Psoas muscle (tissue), 8 donors: Measurements from ENCODE around the gene RAB40C. TPM values are rescaled to one million over a fixed set of nuclear protein-coding genes. Genes with fewer than 3 reads are reported as not detected.

ENCODE experiments used
- ATAC-seq, 4 donors: fragments of 200-7000 bp; cut with Tn5 transposase; one replicate each; pipeline ENCODE4 v1.9.1; 2020; ENCODE audit warnings: moderate library complexity in 3 of 4, mild to moderate bottlenecking in 2 of 4
- DNase-seq, 2 donors: peaks; one replicate each; pipeline ENCODE4 v3.0.0-alpha.2; 2020
- H3K27ac ChIP-seq: fragments of 200-600 bp; one replicate; pipeline ENCODE4 v1.8.0; 2022
- H3K27me3 ChIP-seq, 3 donors: fragments of 200-600 bp in 1 of 3; one replicate each; pipeline versions ENCODE4 v1.6.1 to v1.8.0; 2013 to 2022; ENCODE audit warnings: low read length in 2 of 3, mild to moderate bottlenecking in 2 of 3, moderate library complexity in 1 of 3; ENCODE audit not compliant: insufficient read depth in 3 of 3
- H3K36me3 ChIP-seq, 2 donors: fragments of 200-600 bp in 1 of 2; one replicate each; pipeline versions ENCODE4 v1.6.1 to v1.8.0; 2013 to 2022; ENCODE audit warnings: low read depth in 1 of 2, mild to moderate bottlenecking in 1 of 2, moderate library complexity in 1 of 2; ENCODE audit not compliant: insufficient read depth in 1 of 2
- H3K4me1 ChIP-seq: fragments of 200-600 bp; one replicate; pipeline ENCODE4 v1.8.0; 2022
- H3K4me3 ChIP-seq: fragments of 200-600 bp; one replicate; pipeline ENCODE4 v1.8.0; 2022; ENCODE audit warnings: mild to moderate bottlenecking
- H3K9me3 ChIP-seq: fragments of 200-600 bp; one replicate; pipeline ENCODE4 v1.8.0; 2022
- CTCF ChIP-seq: fragments of 200-600 bp; IDR thresholded peaks from one replicate; pipeline ENCODE4 v1.8.0; 2022; ENCODE audit warnings: antibody characterized with exemption
- WGBS, 3 donors: extraction: QIAGEN DNeasy Blood & Tissue Kit; methylation state at CpG; one replicate each; pipeline versions ENCODE4 v1.1.6 to v1.1.7; 2013; 5-methylcytosine and 5-hydroxymethylcytosine counted together
- intact Hi-C, 2 donors: fragments of 100-400 bp; cut with DNase I; formaldehyde crosslinking; loops; one replicate each; pipeline versions ENCODE4 v1.11.0 to v1.14.2; 2022
- polyA plus RNA-seq, 3 donors: library from polyadenylated mRNA; stranded (reverse); fragments of 200-250 nt; gene quantifications; one replicate each; pipeline ENCODE4 v1.2.3, GENCODE V29; 2013
- total RNA-seq, 4 donors: library from RNA; stranded (reverse); fragmentation: NEBNext Ultra II Directional in 2 of 4; extraction: Animal tissue kit (Norgen Biotek cat#: 25700) in 2 of 4; gene quantifications; one replicate each; pipeline versions ENCODE4 v1.2.1 to v1.2.4, GENCODE V29; 2021 to 2023
- donor health status: healthy with polysubstance abuse.
- donor health status: DM: no; HTN: no; CAD: no; lungs with moderate emphysema.
- donor health status: Bipolar disorder and iron deficiency.
- donor health status: healthy.
- donor health status: DM: yes; HTN: yes; CAD: no.
- donor health status: DM: no; HTN: no; CAD: no.
- donor health status: DM: no; HTN: no; CAD: no.
- donor health status: DM: yes; HTN: yes; CAD: no.

Gene RAB40C
- total and polyA plus RNA-seq, 7 donors, result 12.3 to 20.2 (median 15.7) TPM

- WGBS, 3 donors, result 86 to 93% (median 90%) methylated on average over 13 of the region's 13 CpGs
- no peak overlapping the region for H3K4me3 ChIP-seq
- H3K9me3 ChIP-seq, result no peaks in the 10 kb centered on the region
- H3K4me1 ChIP-seq, result peaks cover 14% of the 10 kb centered on the region
- H3K27ac ChIP-seq, result no peak overlapping the region
- peaks cover 4 to 46% of the 10 kb centered on the region in 2 donors for H3K36me3 ChIP-seq
- intact Hi-C loops, result no loop called here
- no peaks in the 10 kb centered on the region for H3K27me3 ChIP-seq
- TF ChIP-seq CTCF, result no peak
- no peak for ATAC-seq
- DNase-seq, result no peak
Observed at GRCh38 chr16:669666-670065, 79.8 kb downstream of the RAB40C start.

- H3K4me3 ChIP-seq, result no peak overlapping the region
- H3K4me1 ChIP-seq, result peaks cover 21% of the 10 kb centered on the region
- no peak overlapping the region for H3K27ac ChIP-seq
- intact Hi-C loops, result no loop called here
- H3K36me3 ChIP-seq, result peaks cover 4 to 46% of the 10 kb centered on the region in 2 donors
- H3K9me3 ChIP-seq, result no peaks in the 10 kb centered on the region
- TF ChIP-seq CTCF, result no peak
- no peaks in the 10 kb centered on the region for H3K27me3 ChIP-seq
- 88 to 89% (median 89%) methylated on average over 52 of the region's 52 CpGs for WGBS, 3 donors
- ATAC-seq, result no peak
- DNase-seq, result no peak
Observed at GRCh38 chr16:670485-671352, 80.9 kb downstream of the RAB40C start.

GRCh38 chr16:671353-672131 lies 81.7 kb downstream of the RAB40C start:
- H3K27me3 ChIP-seq, result no peaks in the 10 kb centered on the region
- ATAC-seq (no peak), DNase-seq (no peak)
- no peak overlapping the region for H3K27ac ChIP-seq
- peaks cover 4 to 46% of the 10 kb centered on the region in 2 donors for H3K36me3 ChIP-seq
- H3K4me3 ChIP-seq, result no peak overlapping the region
- no peaks in the 10 kb centered on the region for H3K9me3 ChIP-seq
- peaks cover 21% of the 10 kb centered on the region for H3K4me1 ChIP-seq
- intact Hi-C loops, result no loop called here
- WGBS, 3 donors, result 79 to 84% (median 83%) methylated on average over 38 to 40 of the region's 40 CpGs
- no peak for TF ChIP-seq CTCF

GRCh38 chr16:672371-672770 lies 82.5 kb downstream of the RAB40C start:
- 89 to 91% (median 91%) methylated on average over 14 to 19 of the region's 19 CpGs for WGBS, 3 donors
- no peak for DNase-seq
- Histone ChIP-seq H3K9me3 (no peaks in the 10 kb centered on the region), H3K27ac (no peak overlapping the region), H3K4me1 (peaks cover 18% of the 10 kb centered on the region), H3K27me3 (no peaks in the 10 kb centered on the region), H3K4me3 (no peak overlapping the region), H3K36me3 (peaks cover 4 to 46% of the 10 kb centered on the region in 2 donors)
- no peak for TF ChIP-seq CTCF
- intact Hi-C loops, result no loop called here
- no peak for ATAC-seq
